HepG2 (cell line): ENCODE data around the gene PELO. TPM values are rescaled to one million over a fixed set of nuclear protein-coding genes. Genes with fewer than 3 reads are reported as not detected.

Experiments used
- ELF4 ChIP-seq: sonication (generic); formaldehyde crosslinking; IDR thresholded peaks from 2 replicates; pipeline ENCODE4 v1.5.0; 2020; ENCODE audit warnings: missing genetic modification reagents, mild to moderate bottlenecking, moderate library complexity, borderline replicate concordance
- NBN ChIP-seq: fragments of 450-650 bp; conservative IDR thresholded peaks from 2 replicates; pipeline ENCODE4 v1.6.1; 2017
- PRMT3 ChIP-seq: sonication (generic); formaldehyde crosslinking; IDR thresholded peaks from 2 replicates; pipeline ENCODE4 v1.8.1; 2022; ENCODE audit warnings: low read depth, mild to moderate bottlenecking, moderate library complexity, missing genetic modification reagents, borderline replicate concordance
- U2AF2 ChIP-seq: fragments of 200-400 bp; formaldehyde crosslinking; IDR thresholded peaks from 2 replicates; pipeline ENCODE4 v1.6.1; 2017; ENCODE audit warnings: low read depth, mild to moderate bottlenecking, low read length
- ZBTB44 ChIP-seq: sonication (generic); formaldehyde crosslinking; IDR thresholded peaks from 2 replicates; pipeline ENCODE4 v1.4.0; 2020; ENCODE audit warnings: missing genetic modification reagents
- ZNF253 ChIP-seq: sonication (generic); formaldehyde crosslinking; IDR thresholded peaks from 2 replicates; pipeline ENCODE4 v1.8.0; 2022; ENCODE audit warnings: mild to moderate bottlenecking, missing genetic modification reagents, borderline replicate concordance
- ZNF407 ChIP-seq: sonication (generic); formaldehyde crosslinking; IDR thresholded peaks from one replicate; pipeline ENCODE4 v1.5.1; 2020; ENCODE audit warnings: mild to moderate bottlenecking, missing genetic modification reagents; ENCODE audit errors: not compliant biosample characterization
- ZNF430 ChIP-seq: sonication (generic); formaldehyde crosslinking; IDR thresholded peaks from 2 replicates; pipeline ENCODE4 v1.9.0; 2021; ENCODE audit warnings: mild to moderate bottlenecking, missing genetic modification reagents
- ZNF567 ChIP-seq: sonication (generic); formaldehyde crosslinking; IDR thresholded peaks from 2 replicates; pipeline ENCODE4 v1.8.1; 2023; ENCODE audit warnings: mild to moderate bottlenecking, missing genetic modification reagents, borderline replicate concordance
- ZNF580 ChIP-seq: IDR thresholded peaks from 2 replicates; pipeline ENCODE4 v1.6.1; 2016; ENCODE audit warnings: low read depth, borderline replicate concordance
- ZNF780A ChIP-seq: sonication (generic); formaldehyde crosslinking; IDR thresholded peaks from 2 replicates; pipeline ENCODE4 v1.8.0; 2022; ENCODE audit warnings: mild to moderate bottlenecking, missing genetic modification reagents, moderate library complexity
- ZSCAN25 ChIP-seq: sonication (generic); formaldehyde crosslinking; IDR thresholded peaks from 2 replicates; pipeline ENCODE4 v1.8.0; 2022; ENCODE audit warnings: mild to moderate bottlenecking, missing genetic modification reagents
- polyA plus RNA-seq, 8 experiments: library from polyadenylated mRNA; depleted of rRNA in 3 of 8; stranded (reverse) in 7 of 8; unstranded in 1 of 8; fragments of >200 nt; fragmentation: Illumina TruSeq in 4 of 8; extraction: Trizol in 4 of 8; gene quantifications; 2 replicates each; pipeline versions ENCODE4 v1.2.1 to v1.2.3, GENCODE V29; 2011 to 2016; ENCODE audit warnings: low read depth in 4 of 8, missing spikeins in 1 of 8, mixed read lengths in 1 of 8; ENCODE audit not compliant: insufficient read depth in 1 of 8
- total RNA-seq, 5 experiments: library from RNA; depleted of rRNA; stranded (reverse); fragments of >200 nt; fragmentation: Illumina TruSeq; extraction: Trizol; gene quantifications; 2 replicates each; pipeline ENCODE4 v1.2.3, GENCODE V29; 2016; ENCODE audit warnings: low read depth in 1 of 5

PELO gene
- total and polyA plus RNA-seq, 2 of the 13 experiments (the other 11 are each of a cell fraction or from before 2014, with no cell fraction given), result 19.0 to 23.9 TPM

- TF ChIP-seq ZBTB44 (CRISPR knock-in tag), result no peak
- TF ChIP-seq ZNF580, result no peak
- no peak for TF ChIP-seq ZNF253
- no peak for TF ChIP-seq NBN
- TF ChIP-seq ZNF430 (CRISPR knock-in tag), result no peak
- no peak for TF ChIP-seq U2AF2
- TF ChIP-seq ZSCAN25 (CRISPR knock-in tag), result no peak
- TF ChIP-seq ZNF780A (CRISPR knock-in tag), result no peak
- TF ChIP-seq ZNF567, result no peak
- TF ChIP-seq ELF4 (CRISPR knock-in tag), result no peak
- TF ChIP-seq PRMT3, result no peak
- no peak for TF ChIP-seq ZNF407 (CRISPR knock-in tag)
- TF ChIP-seq, all 625 proteins: peak for 0
These were observed 11.6 kb upstream of the PELO start (continued) for GRCh38 chr5:52776116-52776515.
